A673 (cell line): Measurements from ENCODE around the gene DPH7. TPM values are rescaled to one million over a fixed set of nuclear protein-coding genes. Genes with fewer than 3 reads are reported as not detected.

Source experiments
- BruUV-seq: library from RNA; stranded (reverse); fragments of 400-500 nt; replicated peaks from 2 replicates; lab custom pipeline; 2021; lab: Mats Ljungman, UMichigan
- CTCF ChIA-PET: fragments of 300-600 bp; sonication (Branson Sonifier 250); formaldehyde crosslinking; loops from one replicate; lab custom pipeline; 2022; ENCODE audit warnings: antibody characterized with exemption; lab: Charles Lee
- POLR2A ChIA-PET: fragments of 300-600 bp; sonication (Branson Sonifier 250); formaldehyde crosslinking; loops from one replicate; lab custom pipeline; 2022; ENCODE audit warnings: antibody characterized with exemption; ENCODE audit not compliant: low non-redundant PET; lab: Charles Lee
- DNase-seq: peaks from one replicate; pipeline ENCODE4 v3.0.0-alpha.2; 2015; ENCODE audit warnings: low spot score
- H3K27ac ChIP-seq: fragments of 200-600 bp; sonication (generic); 2 replicates; pipeline ENCODE4 v1.5.1; 2016; ENCODE audit warnings: mixed run types, low read depth, mild to moderate bottlenecking, mixed read lengths, antibody characterized with exemption, low read length; ENCODE audit not compliant: poor library complexity, severe bottlenecking
- H3K27me3 ChIP-seq: fragments of 200-600 bp; sonication (generic); replicated peaks from 2 replicates; pipeline ENCODE4 v1.6.1; 2017; ENCODE audit warnings: mixed run types, low read depth, mild to moderate bottlenecking, mixed read lengths, antibody characterized with exemption, low read length; ENCODE audit not compliant: insufficient read depth, poor library complexity
- H3K36me3 ChIP-seq: fragments of 200-600 bp; sonication (generic); 2 replicates; pipeline ENCODE4 v1.6.1; 2016; ENCODE audit warnings: mixed run types, mild to moderate bottlenecking, mixed read lengths, antibody characterized with exemption, low read length; ENCODE audit not compliant: insufficient read depth, poor library complexity, severe bottlenecking
- H3K4me1 ChIP-seq: fragments of 200-600 bp; sonication (generic); 2 replicates; pipeline ENCODE4 v1.6.1; 2017; ENCODE audit warnings: mixed run types, mild to moderate bottlenecking, mixed read lengths, antibody characterized with exemption, low read length; ENCODE audit not compliant: insufficient read depth, poor library complexity, severe bottlenecking
- H3K4me3 ChIP-seq: fragments of 200-600 bp; sonication (generic); 2 replicates; pipeline ENCODE4 v1.5.1; 2016; ENCODE audit warnings: low read depth, mixed run types, mild to moderate bottlenecking, mixed read lengths, low read length; ENCODE audit not compliant: poor library complexity, severe bottlenecking
- H3K9me3 ChIP-seq: fragments of 200-600 bp; sonication (generic); 2 replicates; pipeline ENCODE4 v1.6.1; 2016; ENCODE audit warnings: mixed run types, low read depth, mild to moderate bottlenecking, mixed read lengths, antibody characterized with exemption, low read length; ENCODE audit not compliant: poor library complexity, severe bottlenecking
- CTCF ChIP-seq: fragments of 300-800, 200-600 bp; sonication (generic); conservative IDR thresholded peaks from 2 replicates; pipeline ENCODE4 v1.5.1; 2017; ENCODE audit warnings: low read depth, mild to moderate bottlenecking, antibody characterized with exemption, low read length, moderate library complexity, mixed read lengths
- EZH2 ChIP-seq: fragments of 200-600 bp; sonication (generic); IDR thresholded peaks from 2 replicates; pipeline ENCODE4 v1.6.1; 2017; ENCODE audit warnings: borderline replicate concordance, low read depth, mild to moderate bottlenecking, mixed read lengths, antibody characterized with exemption, low read length; ENCODE audit not compliant: poor library complexity, severe bottlenecking
- intact Hi-C: fragments of 100-400 bp; cut with micrococcal nuclease; formaldehyde crosslinking; loops from one replicate; pipeline ENCODE4 v1.10.0; 2022; ENCODE audit not compliant: unreplicated experiment
- total RNA-seq: library from RNA; stranded (reverse); gene quantifications from 2 replicates; pipeline ENCODE4 v1.2.3, GENCODE V29; 2021

The DPH7 gene
- total RNA-seq, 1 experiment from 2014 or later = 56.9 TPM

DNA sequence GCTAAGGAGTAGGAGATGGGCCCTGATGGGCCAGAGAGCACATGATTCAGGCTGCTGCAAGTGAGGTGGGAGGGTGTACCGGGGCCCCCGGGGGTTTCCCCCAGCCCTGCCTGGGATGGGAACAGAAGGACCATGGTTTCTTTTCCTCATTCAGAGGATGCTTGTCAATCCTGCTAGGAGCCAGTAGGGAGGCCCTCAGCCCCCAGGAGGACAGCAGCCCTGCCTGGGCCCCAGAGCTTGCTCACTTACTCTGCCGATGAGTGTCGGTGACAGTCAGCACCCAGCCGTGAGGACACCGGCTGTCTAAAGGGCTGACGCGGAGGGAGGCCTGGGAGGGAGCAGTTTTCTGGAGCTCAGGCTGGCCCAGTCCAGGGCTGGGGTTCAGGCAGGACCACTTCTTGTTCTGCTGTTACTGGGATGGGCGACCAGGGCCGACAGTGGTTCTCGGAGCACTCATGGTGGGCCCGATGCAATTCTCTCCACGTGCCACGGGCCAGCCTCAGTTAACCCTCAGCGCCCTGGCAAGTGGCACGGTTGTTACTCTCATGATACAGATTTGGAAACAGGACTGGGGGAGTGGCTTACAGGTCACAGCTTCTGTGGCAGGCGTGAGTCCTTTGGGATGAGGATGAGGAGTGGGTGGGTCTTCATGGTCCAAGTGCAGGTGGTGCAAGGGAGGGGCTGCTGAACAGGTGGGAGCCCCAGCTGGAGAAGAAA is 28.6 kb upstream of the DPH7 start:
- H3K27me3 ChIP-seq = no peaks in the 10 kb centered on the region
- peak overlapping the region; percentile 78 for H3K4me3 ChIP-seq
- intact Hi-C loops = no loop called here
- no TSS peak for BruUV-seq
- TF ChIP-seq CTCF (no peak), EZH2 (no peak)
- DNase-seq = no peak
- no peaks in the 10 kb centered on the region for H3K36me3 ChIP-seq
- peaks cover 31% of the 10 kb centered on the region for H3K4me1 ChIP-seq
- H3K27ac ChIP-seq = no peak overlapping the region
- ChIA-PET CTCF (no interaction called here), POLR2A (no interaction called here)
- H3K9me3 ChIP-seq = no peaks in the 10 kb centered on the region

GRCh38 chr9:137606734-137607138 is 28.0 kb upstream of the DPH7 start:
- no peak for DNase-seq
- CTCF ChIA-PET = no interaction called here
- Histone ChIP-seq H3K9me3 (no peaks in the 10 kb centered on the region), H3K36me3 (no peaks in the 10 kb centered on the region), H3K4me1 (peaks cover 28% of the 10 kb centered on the region), H3K27ac (no peak overlapping the region), H3K4me3 (peak overlapping the region; percentile 78), H3K27me3 (no peaks in the 10 kb centered on the region)
- TF ChIP-seq EZH2 (no peak), CTCF (no peak)
- intact Hi-C loops = no loop called here
- POLR2A ChIA-PET = no interaction called here
- no TSS peak for BruUV-seq

- Histone ChIP-seq H3K36me3 (no peaks in the 10 kb centered on the region), H3K27ac (peak overlapping the region; percentile 80), H3K27me3 (no peaks in the 10 kb centered on the region), H3K4me1 (peaks cover 27% of the 10 kb centered on the region), H3K9me3 (no peaks in the 10 kb centered on the region), H3K4me3 (peak overlapping the region; percentile 78)
- DNase-seq = no peak
- POLR2A ChIA-PET = no interaction called here
- CTCF ChIA-PET = no interaction called here
- BruUV-seq = no TSS peak
- intact Hi-C loops = no loop called here
- TF ChIP-seq EZH2 (no peak), CTCF (no peak)
Measured at GRCh38 chr9:137606005-137606621, 27.4 kb upstream of the DPH7 start.
